HG03108 (cell line): ENCODE data around the gene EPHA6.
"Not testable (repeated sequence)": the region's sequence is repeated elsewhere in the genome, so short reads cannot be mapped to it uniquely, and the experiment has no call there.

Source experiments
- ATAC-seq: cut with Tn5 transposase; IDR thresholded peaks from one replicate; pipeline ENCODE4 v1.9.1; 2021; ENCODE audit warnings: moderate library complexity; ENCODE audit not compliant: unreplicated experiment

EPHA6 gene

GRCh38 chr3:97421565-97421964 lies 607.2 kb downstream of the EPHA6 start:
- no peak for ATAC-seq

- no peak for ATAC-seq
These were observed 610.6 kb downstream of the EPHA6 start for GRCh38 chr3:97425002-97425401.

- ATAC-seq = no peak
These were observed 616.2 kb downstream of the EPHA6 start for GRCh38 chr3:97430601-97431000.

- ATAC-seq = no peak
These were observed 618.5 kb downstream of the EPHA6 start for GRCh38 chr3:97432914-97433313.

GRCh38 chr3:97438131-97438530 lies 623.7 kb downstream of the EPHA6 start:
- ATAC-seq = no peak

GRCh38 chr3:97439373-97439772 lies 625.0 kb downstream of the EPHA6 start:
- no peak for ATAC-seq

GRCh38 chr3:97464035-97464434 lies 649.6 kb downstream of the EPHA6 start:
- no peak for ATAC-seq

GRCh38 chr3:97470481-97470880 lies 656.1 kb downstream of the EPHA6 start:
- ATAC-seq = no peak

GRCh38 chr3:97479740-97480139 lies 665.3 kb downstream of the EPHA6 start:
- ATAC-seq = no peak

- not testable (repeated sequence) for ATAC-seq
These were observed 666.4 kb downstream of the EPHA6 start for GRCh38 chr3:97480696-97481289.

GRCh38 chr3:97481416-97481815 lies 667.0 kb downstream of the EPHA6 start:
- ATAC-seq = no peak

- ATAC-seq = no peak
These were observed 670.8 kb downstream of the EPHA6 start for GRCh38 chr3:97485206-97485605.

- no peak for ATAC-seq
These were observed 673.2 kb downstream of the EPHA6 start for GRCh38 chr3:97487587-97487986.

GRCh38 chr3:97488741-97489140 lies 674.3 kb downstream of the EPHA6 start:
- ATAC-seq = no peak

- ATAC-seq = no peak
These were observed 681.5 kb downstream of the EPHA6 start for GRCh38 chr3:97495896-97496295.

- no peak for ATAC-seq
These were observed 682.7 kb downstream of the EPHA6 start for GRCh38 chr3:97497138-97497537.

- ATAC-seq = no peak
These were observed 690.1 kb downstream of the EPHA6 start for GRCh38 chr3:97504463-97504862.

GRCh38 chr3:97510795-97511194 lies 696.4 kb downstream of the EPHA6 start:
- no peak for ATAC-seq

GRCh38 chr3:97515076-97515475 lies 700.7 kb downstream of the EPHA6 start:
- ATAC-seq = no peak

GRCh38 chr3:97530691-97531090 lies 716.3 kb downstream of the EPHA6 start:
- ATAC-seq = no peak

- not testable (repeated sequence) for ATAC-seq
These were observed 733.2 kb downstream of the EPHA6 start for GRCh38 chr3:97547573-97547972.

- ATAC-seq = no peak
These were observed 736.0 kb downstream of the EPHA6 start for GRCh38 chr3:97550408-97550807.

- no peak for ATAC-seq
These were observed 737.8 kb downstream of the EPHA6 start for GRCh38 chr3:97552186-97552585.
